Gastrocnemius medialis (tissue), 4 donors: Measurements from ENCODE around the gene KIF26B. TPM values are rescaled to one million over a fixed set of nuclear protein-coding genes. Genes with fewer than 3 reads are reported as not detected.

ENCODE experiments used
- ATAC-seq, 2 donors: fragments of 150-250 bp; one replicate each; pipeline ENCODE4 v1.9.1; 2016
- DNase-seq, 2 donors: peaks; one replicate each; pipeline ENCODE4 v3.0.0-alpha.2; 2019
- H3K27ac ChIP-seq, 4 donors: fragments of 200-600 bp; sonication (generic); 1 replicate in 1 of 4; 2 replicates in 3 of 4; pipeline ENCODE4 v1.5.1; 2016 to 2018; ENCODE audit warnings: mild to moderate bottlenecking in 2 of 4, moderate library complexity in 1 of 4
- H3K27me3 ChIP-seq, 3 donors: fragments of 200-600 bp; sonication (generic) in 2 of 3; 1 replicate in 1 of 3; 2 replicates in 2 of 3; pipeline versions ENCODE4 v1.5.1 to v1.6.0; 2016 to 2019; ENCODE audit warnings: mild to moderate bottlenecking in 1 of 3, moderate library complexity in 1 of 3
- H3K36me3 ChIP-seq, 2 donors: fragments of 200-600 bp; sonication (generic) in 1 of 2; one replicate each; pipeline ENCODE4 v1.5.1; 2017 to 2018
- H3K4me1 ChIP-seq, 2 donors: fragments of 200-600 bp; sonication (generic) in 1 of 2; one replicate each; pipeline ENCODE4 v1.5.1; 2016 to 2017; ENCODE audit warnings: mild to moderate bottlenecking in 2 of 2
- H3K4me3 ChIP-seq, 4 donors: fragments of 200-600 bp; sonication (generic) in 3 of 4; 1 replicate in 1 of 4; 2 replicates in 3 of 4; pipeline ENCODE4 v1.5.1; 2016 to 2019; ENCODE audit warnings: mild to moderate bottlenecking in 2 of 4
- H3K9me3 ChIP-seq, 3 donors: fragments of 200-600 bp; sonication (generic) in 2 of 3; 1 replicate in 1 of 3; 2 replicates in 2 of 3; pipeline ENCODE4 v1.5.1; 2016 to 2019
- CTCF ChIP-seq, 5 experiments: fragments of 450-650 bp in 3 of 5; fragments of 200-600 bp in 2 of 5; sonication (generic) in 2 of 5; IDR thresholded peaks in 4 of 5; conservative IDR thresholded peaks in 1 of 5; 1 replicate in 4 of 5; 2 replicates in 1 of 5; pipeline ENCODE4 v1.5.1; 2016 to 2019; ENCODE audit warnings: antibody characterized with exemption in 5 of 5, mild to moderate bottlenecking in 3 of 5, moderate library complexity in 3 of 5
- POLR2A ChIP-seq, 2 donors: fragments of 450-650 bp; IDR thresholded peaks; one replicate each; pipeline ENCODE4 v1.6.1; 2017; ENCODE audit warnings: antibody characterized with exemption in 2 of 2, mild to moderate bottlenecking in 2 of 2, moderate library complexity in 2 of 2
- in situ Hi-C, 4 donors: fragments of 200-750 bp; cut with MboI; loops; one replicate each; pipeline versions ENCODE4 v1.15.0 to v1.8.0; 2017; ENCODE audit warnings: low sequenced_read_pairs in 4 of 4
- intact Hi-C: fragments of 100-400 bp; cut with DNase I; formaldehyde crosslinking; loops from one replicate; pipeline ENCODE4 v1.15.1; 2023; ENCODE audit warnings: low total_unique reads
- total RNA-seq, 4 donors: library from RNA; depleted of rRNA; stranded (reverse); fragments of >200 nt; gene quantifications; one replicate each; pipeline versions ENCODE4 v1.1.0 to v1.2.3, GENCODE V29; 2016

KIF26B gene
- total RNA-seq, 4 donors from 2014 or later: 0.02 to 0.20 (median 0.10) TPM; not detected in 1

- TF ChIP-seq CTCF (IDR thresholded peaks at IDR 0.05 in 4 of 5, conservative IDR thresholded peaks at IDR 0.05 in 1 of 5) (no peak), POLR2A (IDR thresholded peaks at IDR 0.05) (no peak)
- in situ Hi-C loops: no loop called here
Observed at GRCh38 chr1:245248231-245248731, 93.5 kb downstream of the KIF26B start.

GRCh38 chr1:245255783-245256182 is 101.0 kb downstream of the KIF26B start:
- no peaks in the 10 kb centered on the region for H3K36me3 ChIP-seq
- H3K27me3 ChIP-seq: no peaks in the 10 kb centered on the region
- H3K4me1 ChIP-seq: no peaks in the 10 kb centered on the region
- H3K9me3 ChIP-seq: peaks cover 0 to 4% (median 0%) of the 10 kb centered on the region in 3 donors
- no peak overlapping the region for H3K4me3 ChIP-seq
- intact Hi-C loops (no loop called here), in situ Hi-C loops (no loop called here)
- TF ChIP-seq CTCF (IDR thresholded peaks at IDR 0.05 in 4 of 5, conservative IDR thresholded peaks at IDR 0.05 in 1 of 5): no peak
- H3K27ac ChIP-seq: no peak overlapping the region
- ATAC-seq: no peak
- DNase-seq: no peak

More at GRCh38 chr1:245248231-245248731, 93.5 kb downstream of the KIF26B start:
- H3K27ac ChIP-seq: no peak overlapping the region
- intact Hi-C loops: no loop called here
- DNase-seq: no peak
- H3K4me3 ChIP-seq: no peak overlapping the region
- no peaks in the 10 kb centered on the region for H3K36me3 ChIP-seq
- H3K9me3 ChIP-seq: peaks cover 0 to 4% (median 0%) of the 10 kb centered on the region in 3 donors
- ATAC-seq: no peak
- H3K27me3 ChIP-seq: no peaks in the 10 kb centered on the region
- H3K4me1 ChIP-seq: no peaks in the 10 kb centered on the region

GRCh38 chr1:245256528-245256927 is 101.7 kb downstream of the KIF26B start:
- intact Hi-C loops (no loop called here), in situ Hi-C loops (no loop called here)
- no peak for TF ChIP-seq POLR2A (IDR thresholded peaks at IDR 0.05)
- TF ChIP-seq CTCF (IDR thresholded peaks at IDR 0.05 in 4 of 5, conservative IDR thresholded peaks at IDR 0.05 in 1 of 5): no peak
- H3K4me3 ChIP-seq: no peak overlapping the region
- ATAC-seq: no peak
- no peaks in the 10 kb centered on the region for H3K4me1 ChIP-seq
- no peaks in the 10 kb centered on the region for H3K27me3 ChIP-seq
- no peak overlapping the region for H3K27ac ChIP-seq
- no peaks in the 10 kb centered on the region for H3K36me3 ChIP-seq
- DNase-seq: no peak
- H3K9me3 ChIP-seq: peaks cover 0 to 4% (median 0%) of the 10 kb centered on the region in 3 donors

- in situ Hi-C loops (no loop called here), intact Hi-C loops (no loop called here)
- DNase-seq (no peak), ATAC-seq (no peak)
- Histone ChIP-seq H3K36me3 (no peaks in the 10 kb centered on the region), H3K27me3 (no peaks in the 10 kb centered on the region), H3K9me3 (no peaks in the 10 kb centered on the region), H3K4me3 (no peak overlapping the region), H3K27ac (no peak overlapping the region), H3K4me1 (no peaks in the 10 kb centered on the region)
- TF ChIP-seq POLR2A (IDR thresholded peaks at IDR 0.05) (no peak), CTCF (IDR thresholded peaks at IDR 0.05 in 4 of 5, conservative IDR thresholded peaks at IDR 0.05 in 1 of 5) (no peak)
Observed at GRCh38 chr1:245258271-245258920, 103.6 kb downstream of the KIF26B start.
